Spinal cord (tissue), 10 donors: ENCODE measurements around the gene SLC25A4. TPM values are rescaled to one million over a fixed set of nuclear protein-coding genes. Genes with fewer than 3 reads are reported as not detected.
"Not testable (repeated sequence)": the region's sequence is repeated elsewhere in the genome, so short reads cannot be mapped to it uniquely, and the experiment has no call there.

ENCODE experiments used
- DNase-seq, 6 donors: peaks; one replicate each; pipeline versions ENCODE4 v3.0.0 to v3.0.0-alpha.2; 2013 to 2015; ENCODE audit warnings: low spot score in 6 of 6, low read depth in 4 of 6
- H3K27ac ChIP-seq: one replicate; pipeline ENCODE4 v1.5.1; 2013; ENCODE audit warnings: low read depth, low read length, control low read depth
- H3K27me3 ChIP-seq: one replicate; pipeline ENCODE4 v1.6.1; 2013; ENCODE audit warnings: low read length; ENCODE audit not compliant: control insufficient read depth, insufficient read depth
- H3K36me3 ChIP-seq: one replicate; pipeline ENCODE4 v1.6.1; 2013; ENCODE audit warnings: low read length; ENCODE audit not compliant: control insufficient read depth, insufficient read depth
- H3K4me1 ChIP-seq: one replicate; pipeline ENCODE4 v1.6.1; 2013; ENCODE audit warnings: low read length; ENCODE audit not compliant: control insufficient read depth, insufficient read depth
- H3K4me3 ChIP-seq: one replicate; pipeline ENCODE4 v1.5.1; 2013; ENCODE audit warnings: low read depth, low read length, control low read depth
- H3K9me3 ChIP-seq: one replicate; pipeline ENCODE4 v1.6.1; 2013; ENCODE audit warnings: low read length; ENCODE audit not compliant: control insufficient read depth, insufficient read depth
- WGBS: methylation state at CpG from one replicate; pipeline ENCODE4 v1.1.5; 2013; ENCODE audit warnings: missing lambda C conversion rate; ENCODE audit not compliant: insufficient coverage; 5-methylcytosine and 5-hydroxymethylcytosine counted together
- polyA plus RNA-seq, 2 donors: library from polyadenylated mRNA; unstranded; fragments of 120-200 nt; gene quantifications; one replicate each; pipeline ENCODE4 v1.2.1, GENCODE V29; 2013; ENCODE audit not compliant: insufficient read length in 2 of 2
- total RNA-seq, 2 donors: library from RNA; depleted of rRNA in 1 of 2; stranded (reverse); fragments of 120-200 nt in 1 of 2; fragments of >200 nt in 1 of 2; gene quantifications; one replicate each; pipeline versions ENCODE4 v1.2.3 to v1.2.4, GENCODE V29; 2013 to 2014
- donor health status: healthy.

Gene SLC25A4
- total and polyA plus RNA-seq, 4 donors: 42.0 to 117 (median 75.5) TPM

GRCh38 chr4:185118876-185119275 is 24.2 kb upstream of the SLC25A4 start:
- no peak overlapping the region for H3K27ac ChIP-seq
- DNase-seq: no peak
- H3K4me3 ChIP-seq: no peak overlapping the region
- H3K9me3 ChIP-seq: no peaks in the 10 kb centered on the region
- H3K27me3 ChIP-seq: no peaks in the 10 kb centered on the region
- H3K36me3 ChIP-seq: no peaks in the 10 kb centered on the region
- H3K4me1 ChIP-seq: no peaks in the 10 kb centered on the region
- 81% methylated on average over 6 of the region's 7 CpGs for WGBS

- 100% methylated on average over 1 of the region's 5 CpGs for WGBS
- not testable (repeated sequence) for DNase-seq
These were observed 23.6 kb upstream of the SLC25A4 start for GRCh38 chr4:185119467-185119866.

GRCh38 chr4:185119927-185120630 is 23.0 kb upstream of the SLC25A4 start:
- DNase-seq: no peak
- WGBS: 64% methylated on average over 1 of the region's 3 CpGs
- no peak overlapping the region for H3K4me3 ChIP-seq
- H3K27ac ChIP-seq: no peak overlapping the region
- H3K27me3 ChIP-seq: no peaks in the 10 kb centered on the region
- no peaks in the 10 kb centered on the region for H3K9me3 ChIP-seq
- no peaks in the 10 kb centered on the region for H3K4me1 ChIP-seq
- no peaks in the 10 kb centered on the region for H3K36me3 ChIP-seq

More at GRCh38 chr4:185119467-185119866, 23.6 kb upstream of the SLC25A4 start:
- not testable (repeated sequence) for H3K27ac ChIP-seq, H3K4me1 ChIP-seq, H3K27me3 ChIP-seq, H3K9me3 ChIP-seq, H3K4me3 ChIP-seq, H3K36me3 ChIP-seq

- no peaks in the 10 kb centered on the region for H3K9me3 ChIP-seq
- H3K27me3 ChIP-seq: no peaks in the 10 kb centered on the region
- H3K4me1 ChIP-seq: no peaks in the 10 kb centered on the region
- H3K4me3 ChIP-seq: no peak overlapping the region
- no peak overlapping the region for H3K27ac ChIP-seq
- no CpG with 5 or more reads among the region's 6 CpGs for WGBS
- no peak for DNase-seq
- no peaks in the 10 kb centered on the region for H3K36me3 ChIP-seq
These were observed 22.5 kb upstream of the SLC25A4 start for GRCh38 chr4:185120631-185120946.

- peaks cover 9% of the 10 kb centered on the region for H3K4me1 ChIP-seq
- no peaks in the 10 kb centered on the region for H3K36me3 ChIP-seq
- H3K27me3 ChIP-seq: peaks cover 7% of the 10 kb centered on the region
- no peaks in the 10 kb centered on the region for H3K9me3 ChIP-seq
- no peak overlapping the region for H3K27ac ChIP-seq
- no peak for DNase-seq
- no peak overlapping the region for H3K4me3 ChIP-seq
- WGBS: no CpG with 5 or more reads among the region's 6 CpGs
These were observed 20.3 kb upstream of the SLC25A4 start for GRCh38 chr4:185122681-185123345.

GRCh38 chr4:185124006-185124405 is 19.1 kb upstream of the SLC25A4 start:
- WGBS: no CpG with 5 or more reads among the region's 3 CpGs
- peak in 1 of 6 donors; percentile 79 for DNase-seq
- Histone ChIP-seq H3K4me3 (no peak overlapping the region), H3K4me1 (peaks cover 20% of the 10 kb centered on the region), H3K27me3 (peaks cover 15% of the 10 kb centered on the region), H3K27ac (no peak overlapping the region), H3K9me3 (no peaks in the 10 kb centered on the region), H3K36me3 (no peaks in the 10 kb centered on the region)

GRCh38 chr4:185127021-185127925 is 15.8 kb upstream of the SLC25A4 start:
- Histone ChIP-seq H3K9me3 (no peaks in the 10 kb centered on the region), H3K27me3 (peaks cover 15% of the 10 kb centered on the region), H3K36me3 (no peaks in the 10 kb centered on the region), H3K4me1 (peaks cover 20% of the 10 kb centered on the region), H3K4me3 (peak overlapping the region; percentile 53), H3K27ac (no peak overlapping the region)
- 5% methylated on average over 64 of the region's 64 CpGs for WGBS
- peak in 2 of 6 donors; percentile 47 to 55 for DNase-seq

- Histone ChIP-seq H3K27ac (no peak overlapping the region), H3K4me1 (peaks cover 20% of the 10 kb centered on the region), H3K9me3 (no peaks in the 10 kb centered on the region), H3K27me3 (peaks cover 15% of the 10 kb centered on the region), H3K4me3 (peak overlapping the region; percentile 53), H3K36me3 (no peaks in the 10 kb centered on the region)
- peak in 2 of 6 donors; percentile 67 to 83 for DNase-seq
- WGBS: under 1% methylated on average over 74 of the region's 74 CpGs
These were observed 14.6 kb upstream of the SLC25A4 start for GRCh38 chr4:185128272-185129119.

- no CpG with 5 or more reads among the region's 3 CpGs for WGBS
- Histone ChIP-seq H3K4me3 (no peak overlapping the region), H3K27ac (no peak overlapping the region), H3K4me1 (no peaks in the 10 kb centered on the region), H3K36me3 (no peaks in the 10 kb centered on the region), H3K9me3 (no peaks in the 10 kb centered on the region), H3K27me3 (no peaks in the 10 kb centered on the region)
- peak in 2 of 6 donors; percentile 78 to 90 for DNase-seq
These were observed 8.7 kb upstream of the SLC25A4 start for GRCh38 chr4:185134307-185134869.
